H4 (cell line): ENCODE data around the gene SCN5A. TPM values are rescaled to one million over a fixed set of nuclear protein-coding genes. Genes with fewer than 3 reads are reported as not detected.

Experiments
- DNase-seq: peaks from one replicate; pipeline ENCODE4 v3.0.0-alpha.2; 2015; ENCODE audit warnings: low spot score
- total RNA-seq: library from RNA; depleted of rRNA; stranded (reverse); fragments of >200 nt; shearing (Covaris generic); gene quantifications from 2 replicates; pipeline ENCODE4 v1.2.3, GENCODE V29; 2014; rRNA removed

The SCN5A gene
- total RNA-seq, 1 experiment from 2014 or later = 0.85 TPM

- no peak for DNase-seq
Measured at GRCh38 chr3:38500688-38501417, 148.6 kb downstream of the SCN5A start.

Other genes starting within 250 kb of the SCN5A start
- gene ACVR2B, start 195.8 kb downstream of the SCN5A start, total RNA-seq = 0.74 and 1.3 TPM in 2 replicates
- 8.7 and 11.1 TPM in 2 replicates for gene EXOG, start 153.3 kb downstream of the SCN5A start, total RNA-seq
- gene SCN10A, start 166.5 kb upstream of the SCN5A start, total RNA-seq = not detected in 2 replicates